GM19467 (cell line): ENCODE measurements around the gene ZBTB18.
"Not testable (repeated sequence)": the region's sequence is repeated elsewhere in the genome, so short reads cannot be mapped to it uniquely, and the experiment has no call there.

Source experiments
- ATAC-seq: cut with Tn5 transposase; IDR thresholded peaks from one replicate; pipeline ENCODE4 v1.9.1; 2021; ENCODE audit warnings: mild to moderate bottlenecking, moderate library complexity; ENCODE audit not compliant: unreplicated experiment

ZBTB18 gene

DNA sequence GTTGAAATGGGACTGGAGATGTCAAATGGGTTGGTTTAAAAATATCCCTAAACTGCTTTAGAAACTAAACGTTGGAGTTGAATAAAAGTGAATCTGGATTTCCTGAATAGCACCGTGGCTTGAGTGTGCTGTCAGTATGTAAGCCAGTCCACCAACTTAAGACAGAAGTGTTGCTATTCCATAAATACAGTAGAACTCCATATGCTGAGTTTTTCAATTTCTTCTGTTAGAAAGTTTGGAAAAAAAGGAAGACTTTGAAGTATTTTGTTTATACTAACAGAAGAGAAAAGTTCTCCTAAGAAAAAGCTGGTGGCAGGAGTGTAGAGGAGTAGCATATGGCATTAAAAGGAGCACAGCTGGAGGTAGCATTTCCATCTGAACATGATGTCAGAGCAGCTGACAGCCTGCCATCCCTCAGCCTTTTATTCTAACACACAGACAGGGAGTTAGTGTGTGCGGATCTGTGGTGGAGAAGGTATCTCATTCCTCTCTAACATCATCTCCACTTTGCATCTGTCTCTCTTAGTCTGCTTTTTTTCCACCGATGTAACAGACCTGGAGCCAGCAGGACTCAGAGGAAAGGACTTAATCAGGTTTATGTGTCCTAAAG is at the start of gene ZBTB18:
Gene ZBTB18 (plus strand): TSS at position 449 of the 610 bp plus-strand sequence. CDS start 149 bp downstream, at position 598.
- no peak for ATAC-seq

DNA sequence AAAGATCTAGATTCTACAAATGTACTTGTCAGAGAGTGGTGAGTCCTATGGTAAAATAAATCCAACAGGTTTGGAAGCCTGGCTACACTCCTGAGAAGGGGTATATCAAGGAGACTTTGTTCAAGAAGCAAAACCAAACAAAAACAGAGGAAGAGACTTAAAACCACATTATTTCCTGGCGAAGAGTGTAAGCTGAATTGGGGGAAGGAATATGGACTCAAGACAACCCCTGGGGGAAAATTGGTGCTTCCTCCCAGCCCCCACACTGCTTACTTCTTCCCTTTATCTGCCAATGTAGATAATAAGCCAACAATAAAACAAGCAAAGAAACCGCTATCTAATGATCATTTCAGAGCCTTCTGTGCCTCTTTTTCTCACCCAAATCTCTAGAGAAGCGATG is 48.4 kb upstream of the ZBTB18 start:
- no peak for ATAC-seq

- ATAC-seq = no peak
These were observed 45.6 kb upstream of the ZBTB18 start for GRCh38 chr1:244005455-244005854.

DNA sequence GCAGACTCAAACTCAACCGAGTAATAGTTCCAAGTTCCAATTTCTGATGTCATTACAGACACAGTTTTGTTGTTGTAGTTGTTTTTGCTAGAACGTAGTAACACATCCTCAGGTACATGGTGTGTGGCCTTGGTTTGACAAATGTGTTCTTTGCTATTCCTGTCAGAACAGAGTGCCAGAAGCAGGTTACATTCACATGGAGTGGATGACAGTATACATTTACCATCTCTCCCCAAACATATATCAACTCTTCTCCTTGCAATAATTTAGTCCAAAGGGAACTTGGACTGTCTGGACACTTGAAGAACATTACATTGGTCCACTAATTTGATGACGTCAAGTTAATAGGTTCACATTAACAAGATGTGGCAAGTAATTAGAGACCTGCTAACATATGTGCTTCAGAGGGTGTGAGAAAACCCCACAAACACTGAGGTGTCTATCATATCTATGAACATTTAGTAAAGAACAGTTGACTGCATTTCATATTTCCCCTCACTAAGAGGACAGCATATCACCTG is 44.6 kb upstream of the ZBTB18 start:
- no peak for ATAC-seq

DNA sequence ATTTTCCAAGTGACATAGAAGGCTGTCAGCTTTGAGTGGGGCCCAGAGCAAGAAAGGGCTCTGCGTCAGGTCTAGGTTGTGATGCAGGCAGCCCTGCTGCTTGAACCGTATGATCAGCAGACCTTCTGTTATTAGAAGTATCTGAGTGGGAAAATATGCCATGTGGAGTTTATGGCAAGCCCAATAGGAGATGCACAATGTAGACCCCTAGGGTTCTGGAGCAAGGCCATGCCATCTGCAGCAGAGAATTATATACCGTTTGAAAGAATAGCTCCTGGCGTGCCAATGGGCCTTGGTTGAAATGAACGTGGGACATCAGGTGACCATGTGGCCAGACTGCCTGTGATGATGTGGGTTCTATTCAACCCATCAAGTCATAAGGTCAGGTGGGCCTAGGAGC is 44.1 kb upstream of the ZBTB18 start:
- ATAC-seq = no peak

- ATAC-seq = no peak
These were observed 40.9 kb upstream of the ZBTB18 start for GRCh38 chr1:244010191-244010590.

GRCh38 chr1:244010703-244011123 is 40.4 kb upstream of the ZBTB18 start:
- ATAC-seq = no peak

- ATAC-seq = no peak
These were observed 39.8 kb upstream of the ZBTB18 start for GRCh38 chr1:244011271-244011670.

DNA sequence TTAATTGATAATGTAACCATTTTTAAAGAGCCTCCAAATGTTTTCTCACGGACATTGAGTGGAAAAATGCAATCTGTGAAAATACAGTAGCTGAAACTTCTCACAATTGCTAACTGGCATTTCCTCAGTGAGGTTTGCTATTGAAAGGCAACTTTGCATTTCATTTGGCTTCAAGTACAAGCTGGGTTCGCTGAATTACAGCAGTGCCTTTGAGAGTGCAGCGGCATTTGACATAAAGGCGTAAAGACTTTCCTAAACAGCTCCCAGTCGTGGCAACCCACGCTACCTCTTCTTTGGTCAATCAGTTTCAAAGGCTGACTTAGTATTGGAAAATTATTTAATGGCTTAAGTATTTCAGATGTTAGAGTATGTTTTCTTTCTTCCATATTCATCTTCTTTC is 39.3 kb upstream of the ZBTB18 start:
- no peak for ATAC-seq

DNA sequence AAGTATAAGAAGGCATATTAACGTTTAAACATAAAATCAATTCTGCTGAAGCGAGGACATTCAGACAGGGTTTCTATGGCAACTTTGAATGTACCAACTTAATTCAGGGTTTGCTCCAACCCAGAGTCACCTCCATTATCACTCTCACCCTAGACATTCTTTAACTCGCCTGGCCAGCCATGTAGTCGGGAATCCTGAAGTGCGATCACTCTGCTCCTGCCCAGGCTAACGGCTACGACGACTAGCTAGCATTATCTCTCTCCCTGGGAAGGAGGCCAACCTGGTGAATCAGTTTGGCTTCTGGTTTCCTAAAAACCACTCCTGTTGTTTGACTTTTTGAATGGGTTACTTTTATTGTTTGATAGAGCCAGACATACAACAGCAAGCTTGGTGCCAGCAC is 38.9 kb upstream of the ZBTB18 start:
- no peak for ATAC-seq

- no peak for ATAC-seq
These were observed 38.0 kb upstream of the ZBTB18 start for GRCh38 chr1:244013100-244013499.

- not testable (repeated sequence) for ATAC-seq
These were observed 36.2 kb upstream of the ZBTB18 start for GRCh38 chr1:244014862-244015261.

- no peak for ATAC-seq
These were observed 31.0 kb upstream of the ZBTB18 start for GRCh38 chr1:244019982-244020485.

DNA sequence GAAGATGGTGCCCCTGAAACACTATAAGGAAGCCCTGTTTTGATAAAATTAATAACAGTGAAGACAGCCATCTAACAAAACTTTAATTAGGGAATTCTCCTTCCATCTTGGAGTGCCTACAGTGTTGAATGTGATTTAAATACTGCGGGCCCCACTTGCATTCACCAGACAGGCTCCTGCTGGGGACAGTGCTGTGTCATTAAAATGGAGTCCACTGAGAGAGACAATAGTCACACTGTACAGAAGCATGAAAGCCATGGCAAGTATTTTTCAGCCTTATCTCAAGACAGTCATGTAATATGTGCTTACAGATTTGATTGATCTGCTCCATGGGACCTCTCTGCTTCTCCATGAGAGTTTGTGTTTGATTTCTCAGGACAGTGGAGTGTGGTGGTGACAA is 29.7 kb upstream of the ZBTB18 start:
- ATAC-seq = no peak

DNA sequence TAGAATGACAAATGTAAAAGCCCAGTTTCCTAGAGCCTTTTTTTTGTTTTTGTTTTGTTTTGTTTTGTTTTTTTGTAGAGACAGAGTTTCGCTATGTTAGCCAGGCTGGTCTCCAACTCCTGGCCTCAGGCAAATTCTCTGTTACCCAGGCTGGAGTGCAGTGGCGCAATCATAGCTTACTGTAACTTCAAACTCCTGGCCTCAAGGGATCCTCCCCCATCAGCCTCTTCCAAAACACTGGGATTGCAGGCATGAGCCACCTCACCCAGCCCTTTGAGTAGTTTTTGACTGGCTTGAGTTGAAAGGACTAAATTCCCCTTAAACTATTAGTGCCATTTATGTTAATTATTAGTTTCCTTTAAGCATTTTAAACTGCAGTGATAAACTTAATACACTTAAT is 28.8 kb upstream of the ZBTB18 start:
- no peak for ATAC-seq

GRCh38 chr1:244022864-244023440 is 28.1 kb upstream of the ZBTB18 start:
- no peak for ATAC-seq

DNA sequence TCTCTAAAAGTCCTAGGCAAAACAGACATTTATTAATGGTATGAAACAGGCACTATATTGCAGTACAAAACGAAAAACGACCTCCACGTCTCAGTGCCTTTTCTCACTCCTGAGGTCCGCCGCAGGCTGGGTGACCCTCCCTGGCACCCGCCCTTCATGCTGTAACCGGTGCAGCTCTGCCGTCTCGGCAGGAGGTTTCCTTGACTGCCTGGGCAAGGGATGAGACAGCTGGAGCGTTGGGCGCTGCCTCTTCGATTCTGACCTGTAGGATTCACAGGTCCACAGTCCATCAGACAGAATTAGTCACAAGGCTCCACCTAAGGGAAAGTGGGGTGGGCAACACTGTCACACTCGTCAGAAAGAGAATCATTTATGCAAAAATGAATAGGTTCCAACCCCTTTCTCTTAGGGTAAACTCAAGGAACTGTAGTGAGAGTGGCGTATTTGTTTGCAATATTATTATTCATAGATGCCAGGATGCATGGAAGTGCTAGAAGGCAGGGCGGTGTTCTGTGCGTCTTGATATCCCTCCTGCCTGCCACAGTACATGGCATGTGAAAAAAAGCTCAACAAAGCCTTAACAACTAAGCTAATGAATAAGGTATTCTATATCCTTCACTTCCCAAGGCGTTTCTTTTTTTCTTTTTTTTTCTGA is 23.5 kb upstream of the ZBTB18 start:
- ATAC-seq = no peak

- ATAC-seq = no peak
These were observed 22.4 kb upstream of the ZBTB18 start for GRCh38 chr1:244028701-244029100.

- no peak for ATAC-seq
These were observed 22.0 kb upstream of the ZBTB18 start for GRCh38 chr1:244029124-244029523.

- ATAC-seq = no peak
These were observed 20.5 kb upstream of the ZBTB18 start for GRCh38 chr1:244030481-244031040.

GRCh38 chr1:244035358-244035757 is 15.7 kb upstream of the ZBTB18 start:
- ATAC-seq = no peak

GRCh38 chr1:244037252-244037651 is 13.8 kb upstream of the ZBTB18 start:
- ATAC-seq = no peak
